Ovary (tissue), 3 donors: ENCODE measurements around the gene KRTAP2-4.
"Not testable (repeated sequence)": the region's sequence is repeated elsewhere in the genome, so short reads cannot be mapped to it uniquely, and the experiment has no call there.

Source experiments
- CTCF ChIP-seq, 3 donors: fragments of 450-650 bp in 2 of 3; fragments of 200-600 bp in 1 of 3; IDR thresholded peaks; one replicate each; pipeline versions ENCODE4 v1.5.1 to v1.8.0; 2016 to 2022; ENCODE audit warnings: antibody characterized with exemption in 3 of 3, mild to moderate bottlenecking in 1 of 3
- EP300 ChIP-seq: sonication (generic); formaldehyde crosslinking; IDR thresholded peaks from one replicate; pipeline ENCODE4 v1.6.1; 2017; ENCODE audit warnings: antibody characterized with exemption
- POLR2A ChIP-seq: fragments of 450-650 bp; IDR thresholded peaks from one replicate; pipeline ENCODE4 v1.6.1; 2017; ENCODE audit warnings: antibody characterized with exemption, mild to moderate bottlenecking, moderate library complexity
- donor health status: DM: no; HTN: no; CAD: no.

GRCh38 chr17:41034346-41034935, 31.2 kb downstream of the KRTAP2-4 start, which contains the start of gene KRTAP1-3:
- TF ChIP-seq CTCF (IDR thresholded peaks at IDR 0.05); POLR2A; EP300: not testable (repeated sequence)
